ENCODE data around the gene METTL13.

METTL13 gene, protein sequence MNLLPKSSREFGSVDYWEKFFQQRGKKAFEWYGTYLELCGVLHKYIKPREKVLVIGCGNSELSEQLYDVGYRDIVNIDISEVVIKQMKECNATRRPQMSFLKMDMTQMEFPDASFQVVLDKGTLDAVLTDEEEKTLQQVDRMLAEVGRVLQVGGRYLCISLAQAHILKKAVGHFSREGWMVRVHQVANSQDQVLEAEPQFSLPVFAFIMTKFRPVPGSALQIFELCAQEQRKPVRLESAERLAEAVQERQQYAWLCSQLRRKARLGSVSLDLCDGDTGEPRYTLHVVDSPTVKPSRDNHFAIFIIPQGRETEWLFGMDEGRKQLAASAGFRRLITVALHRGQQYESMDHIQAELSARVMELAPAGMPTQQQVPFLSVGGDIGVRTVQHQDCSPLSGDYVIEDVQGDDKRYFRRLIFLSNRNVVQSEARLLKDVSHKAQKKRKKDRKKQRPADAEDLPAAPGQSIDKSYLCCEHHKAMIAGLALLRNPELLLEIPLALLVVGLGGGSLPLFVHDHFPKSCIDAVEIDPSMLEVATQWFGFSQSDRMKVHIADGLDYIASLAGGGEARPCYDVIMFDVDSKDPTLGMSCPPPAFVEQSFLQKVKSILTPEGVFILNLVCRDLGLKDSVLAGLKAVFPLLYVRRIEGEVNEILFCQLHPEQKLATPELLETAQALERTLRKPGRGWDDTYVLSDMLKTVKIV
- long read RNA-seq, transcript METTL13-201 (8 exons, 3,327 nt) = major isoform, 205 of 268 reads
- long read RNA-seq, transcript METTL13-202 (8 exons, 3,022 nt) = minor isoform, 14 of 268 reads
- long read RNA-seq, partial matches to known transcripts = 20 of 268 reads
- long read RNA-seq, other reads (novel, unspliced or antisense) = 28 of 268 reads

DNA sequence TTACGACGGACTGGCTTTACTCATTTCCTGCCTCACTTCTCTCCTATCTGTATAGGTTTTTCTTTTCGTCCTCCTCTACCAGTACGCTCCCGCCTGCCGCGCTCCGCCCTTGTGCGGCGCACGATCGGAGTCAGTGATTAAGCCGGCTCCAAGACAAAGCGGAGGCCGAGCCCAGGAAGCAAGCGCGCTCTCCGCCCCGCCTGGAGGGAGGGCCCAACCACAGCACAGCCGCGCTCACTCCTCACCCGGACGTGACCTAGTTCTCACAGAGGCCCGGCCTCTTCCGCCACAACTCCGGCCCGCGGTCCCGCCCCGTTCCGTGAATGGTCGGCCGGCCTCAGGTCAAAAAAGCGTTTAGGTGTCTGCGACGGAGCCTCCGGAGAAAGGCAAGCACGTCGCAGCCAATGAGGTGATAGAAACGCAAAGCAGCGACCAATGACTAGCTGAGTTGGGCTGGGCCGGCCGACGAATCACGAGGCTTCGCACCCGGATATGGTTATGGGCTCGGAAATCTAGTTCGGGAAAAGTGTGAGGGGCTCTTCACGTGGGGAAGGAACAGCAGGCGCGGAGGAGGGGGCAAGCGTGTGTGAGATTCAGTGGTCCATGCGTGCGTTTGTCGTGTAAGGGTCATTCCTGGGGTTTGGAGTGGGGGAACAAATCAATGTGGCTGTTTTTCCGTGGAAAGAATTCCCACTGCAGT lies at the start of gene METTL13:
TSS of gene METTL13 (plus strand) at position 485 of the 700 bp plus-strand sequence. CDS start 308 bp downstream, outside the sequence.
- peak; percentile 84 for TF ChIP-seq GABPA (IDR thresholded peaks at IDR 0.05; ENCODE audit: low read depth)
- TF ChIP-seq, protein P1, sequence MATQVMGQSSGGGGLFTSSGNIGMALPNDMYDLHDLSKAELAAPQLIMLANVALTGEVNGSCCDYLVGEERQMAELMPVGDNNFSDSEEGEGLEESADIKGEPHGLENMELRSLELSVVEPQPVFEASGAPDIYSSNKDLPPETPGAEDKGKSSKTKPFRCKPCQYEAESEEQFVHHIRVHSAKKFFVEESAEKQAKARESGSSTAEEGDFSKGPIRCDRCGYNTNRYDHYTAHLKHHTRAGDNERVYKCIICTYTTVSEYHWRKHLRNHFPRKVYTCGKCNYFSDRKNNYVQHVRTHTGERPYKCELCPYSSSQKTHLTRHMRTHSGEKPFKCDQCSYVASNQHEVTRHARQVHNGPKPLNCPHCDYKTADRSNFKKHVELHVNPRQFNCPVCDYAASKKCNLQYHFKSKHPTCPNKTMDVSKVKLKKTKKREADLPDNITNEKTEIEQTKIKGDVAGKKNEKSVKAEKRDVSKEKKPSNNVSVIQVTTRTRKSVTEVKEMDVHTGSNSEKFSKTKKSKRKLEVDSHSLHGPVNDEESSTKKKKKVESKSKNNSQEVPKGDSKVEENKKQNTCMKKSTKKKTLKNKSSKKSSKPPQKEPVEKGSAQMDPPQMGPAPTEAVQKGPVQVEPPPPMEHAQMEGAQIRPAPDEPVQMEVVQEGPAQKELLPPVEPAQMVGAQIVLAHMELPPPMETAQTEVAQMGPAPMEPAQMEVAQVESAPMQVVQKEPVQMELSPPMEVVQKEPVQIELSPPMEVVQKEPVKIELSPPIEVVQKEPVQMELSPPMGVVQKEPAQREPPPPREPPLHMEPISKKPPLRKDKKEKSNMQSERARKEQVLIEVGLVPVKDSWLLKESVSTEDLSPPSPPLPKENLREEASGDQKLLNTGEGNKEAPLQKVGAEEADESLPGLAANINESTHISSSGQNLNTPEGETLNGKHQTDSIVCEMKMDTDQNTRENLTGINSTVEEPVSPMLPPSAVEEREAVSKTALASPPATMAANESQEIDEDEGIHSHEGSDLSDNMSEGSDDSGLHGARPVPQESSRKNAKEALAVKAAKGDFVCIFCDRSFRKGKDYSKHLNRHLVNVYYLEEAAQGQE (IDR thresholded peaks at IDR 0.05; ENCODE audit: insufficient replicate concordance, low read depth) = peak; percentile 51
- TF ChIP-seq, protein P2, sequence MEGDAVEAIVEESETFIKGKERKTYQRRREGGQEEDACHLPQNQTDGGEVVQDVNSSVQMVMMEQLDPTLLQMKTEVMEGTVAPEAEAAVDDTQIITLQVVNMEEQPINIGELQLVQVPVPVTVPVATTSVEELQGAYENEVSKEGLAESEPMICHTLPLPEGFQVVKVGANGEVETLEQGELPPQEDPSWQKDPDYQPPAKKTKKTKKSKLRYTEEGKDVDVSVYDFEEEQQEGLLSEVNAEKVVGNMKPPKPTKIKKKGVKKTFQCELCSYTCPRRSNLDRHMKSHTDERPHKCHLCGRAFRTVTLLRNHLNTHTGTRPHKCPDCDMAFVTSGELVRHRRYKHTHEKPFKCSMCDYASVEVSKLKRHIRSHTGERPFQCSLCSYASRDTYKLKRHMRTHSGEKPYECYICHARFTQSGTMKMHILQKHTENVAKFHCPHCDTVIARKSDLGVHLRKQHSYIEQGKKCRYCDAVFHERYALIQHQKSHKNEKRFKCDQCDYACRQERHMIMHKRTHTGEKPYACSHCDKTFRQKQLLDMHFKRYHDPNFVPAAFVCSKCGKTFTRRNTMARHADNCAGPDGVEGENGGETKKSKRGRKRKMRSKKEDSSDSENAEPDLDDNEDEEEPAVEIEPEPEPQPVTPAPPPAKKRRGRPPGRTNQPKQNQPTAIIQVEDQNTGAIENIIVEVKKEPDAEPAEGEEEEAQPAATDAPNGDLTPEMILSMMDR (IDR thresholded peaks at IDR 0.05; ENCODE audit: insufficient read depth, low read length) = no peak
- peak; percentile 79 for TF ChIP-seq POLR2AphosphoS5 (IDR thresholded peaks at IDR 0.05; ENCODE audit: low read depth)
- TF ChIP-seq SPI1 (IDR thresholded peaks at IDR 0.05; ENCODE audit: borderline replicate concordance, low read depth) = no peak
- Histone ChIP-seq H3K4me3 (replicated peaks; ENCODE audit: insufficient read depth, low read length) (peak within 1 kb of the TSS; percentile 93), H3K27ac (replicated peaks) (peak within 1 kb of the TSS; percentile 84), H3K27me3 (ENCODE audit: insufficient read depth, poor library complexity, severe bottlenecking) (no peaks in the 10 kb centered on the region)
- peak; percentile 92 to 99 for DNase-seq (ENCODE audit: low read depth in 1 of 2, low spot score in 1 of 2)

DNA sequence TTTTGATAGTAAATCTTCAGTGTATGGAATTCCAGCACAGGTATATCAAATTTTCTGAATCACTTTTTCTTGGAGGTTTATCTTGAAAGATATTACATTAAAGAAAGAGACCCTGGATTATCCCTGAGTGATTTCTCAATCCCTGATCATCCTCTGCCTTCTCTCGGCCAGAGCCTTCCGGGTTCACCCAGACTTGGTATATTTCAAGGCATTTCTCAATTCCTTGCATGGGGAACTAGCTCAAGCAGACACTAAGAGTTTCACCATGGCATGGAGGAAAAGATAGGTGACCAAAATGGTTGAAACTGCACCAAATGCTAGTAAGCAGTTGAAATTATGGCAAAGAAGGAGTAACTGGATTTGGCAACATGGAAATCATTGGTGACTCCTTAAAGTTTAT lies 45.3 kb upstream of the METTL13 start:
- DNase-seq (ENCODE audit: low read depth in 1 of 2, low spot score in 1 of 2) = peak; percentile 49 to 64
- TF ChIP-seq GABPA (IDR thresholded peaks at IDR 0.05; ENCODE audit: low read depth) (no peak), SPI1 (IDR thresholded peaks at IDR 0.05; ENCODE audit: borderline replicate concordance, low read depth) (0 out of 2 replicates have a peak, but pooled peaks have one; percentile 4)
- no peaks in the 10 kb centered on the region for H3K27me3 ChIP-seq (ENCODE audit: insufficient read depth, poor library complexity, severe bottlenecking)
- peak overlapping the region; percentile 30 for H3K27ac ChIP-seq (replicated peaks)
- H3K4me3 ChIP-seq (replicated peaks; ENCODE audit: insufficient read depth, low read length) = no peak overlapping the region

DNA sequence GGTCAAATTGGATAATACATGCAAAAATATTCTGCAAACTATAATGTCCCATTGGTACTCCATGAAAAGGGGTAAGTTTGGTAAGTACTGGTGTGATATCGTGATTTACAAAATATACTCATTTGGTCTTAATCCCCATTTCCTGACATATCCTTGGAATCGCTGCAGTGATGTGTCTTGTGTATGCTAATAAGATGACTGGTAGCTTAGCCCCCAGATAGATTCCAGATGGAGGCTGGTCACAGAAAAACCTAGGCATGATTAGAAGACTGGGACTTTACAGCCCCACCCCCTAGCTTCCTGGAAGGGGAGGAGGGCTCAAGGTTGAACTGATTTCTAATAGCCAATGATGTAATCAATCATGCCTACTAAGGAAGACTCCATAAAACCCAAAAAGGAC lies 42.5 kb upstream of the METTL13 start:
- DNase-seq (ENCODE audit: low read depth in 1 of 2, low spot score in 1 of 2) = no peak
- H3K27ac ChIP-seq (replicated peaks) = no peak overlapping the region
- TF ChIP-seq GABPA (IDR thresholded peaks at IDR 0.05; ENCODE audit: low read depth) (no peak), POLR2AphosphoS5 (IDR thresholded peaks at IDR 0.05; ENCODE audit: low read depth) (no peak), SPI1 (IDR thresholded peaks at IDR 0.05; ENCODE audit: borderline replicate concordance, low read depth) (no peak)
- TF ChIP-seq, protein P2 (IDR thresholded peaks at IDR 0.05; ENCODE audit: insufficient read depth, low read length) = no peak
- TF ChIP-seq, protein P1 (IDR thresholded peaks at IDR 0.05; ENCODE audit: insufficient replicate concordance, low read depth) = no peak

More for the DNA sequence above, 42.5 kb upstream of the METTL13 start:
- Histone ChIP-seq H3K27me3 (ENCODE audit: insufficient read depth, poor library complexity, severe bottlenecking) (no peaks in the 10 kb centered on the region), H3K4me3 (replicated peaks; ENCODE audit: insufficient read depth, low read length) (no peak overlapping the region)
